Neutrophil (primary cell): Measurements from ENCODE around the gene PHKA1.

Experiments used
- H3K27ac ChIP-seq: fragments of 200-600 bp; sonication (generic); 2 replicates; pipeline ENCODE4 v1.5.1; 2016; ENCODE audit warnings: mild to moderate bottlenecking, moderate library complexity
- H3K27me3 ChIP-seq: fragments of 200-600 bp; sonication (generic); 2 replicates; pipeline ENCODE4 v1.6.0; 2016; ENCODE audit warnings: mild to moderate bottlenecking
- H3K36me3 ChIP-seq: fragments of 200-600 bp; sonication (generic); 2 replicates; pipeline ENCODE4 v1.5.1; 2017
- H3K4me1 ChIP-seq, 2 experiments: fragments of 200-600 bp in 1 of 2; sonication (generic) in 1 of 2; 1 replicate in 1 of 2; 2 replicates in 1 of 2; pipeline versions ENCODE4 v1.5.1 to v1.6.1; 2013 to 2016; ENCODE audit warnings: low read depth in 1 of 2, low read length in 1 of 2, mild to moderate bottlenecking in 1 of 2, moderate library complexity in 1 of 2; ENCODE audit not compliant: control insufficient read depth in 1 of 2, insufficient read depth in 1 of 2
- H3K4me3 ChIP-seq, 2 experiments: fragments of 200-600 bp in 1 of 2; sonication (generic) in 1 of 2; 1 replicate in 1 of 2; 2 replicates in 1 of 2; pipeline ENCODE4 v1.5.1; 2013 to 2016; ENCODE audit warnings: low read depth in 1 of 2, low read length in 1 of 2, mild to moderate bottlenecking in 1 of 2, moderate library complexity in 1 of 2
- H3K9me3 ChIP-seq: fragments of 200-600 bp; sonication (generic); 2 replicates; pipeline ENCODE4 v1.5.1; 2016
- TF ChIP-seq, protein P1 (sequence below): fragments of 200-600 bp; sonication (generic); IDR thresholded peaks from 2 replicates; pipeline ENCODE4 v1.5.1; 2016; ENCODE audit warnings: antibody characterized with exemption

PHKA1 gene

DNA sequence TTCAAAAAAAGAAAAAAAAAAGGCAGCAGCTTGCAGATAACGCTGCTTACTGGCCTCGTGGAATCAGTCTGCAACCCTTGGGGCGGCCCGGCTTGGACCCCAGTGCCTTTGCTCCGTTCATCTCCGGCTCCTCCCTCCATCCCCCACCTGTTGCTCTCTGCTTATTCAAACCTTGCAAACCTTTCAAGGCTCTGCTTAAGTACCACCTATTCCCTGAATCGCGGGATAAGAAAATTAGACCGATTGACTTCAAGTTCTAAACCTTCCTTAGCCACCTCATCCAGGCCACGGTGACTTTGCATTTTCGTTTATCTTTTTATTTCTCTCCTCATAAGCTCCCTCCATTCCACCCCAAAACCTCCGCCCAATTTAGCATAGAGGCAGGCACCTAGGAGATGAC, 1.4 kb upstream of the PHKA1 start:
- no peaks in the 10 kb centered on the region for H3K36me3 ChIP-seq
- TF ChIP-seq, protein P1, sequence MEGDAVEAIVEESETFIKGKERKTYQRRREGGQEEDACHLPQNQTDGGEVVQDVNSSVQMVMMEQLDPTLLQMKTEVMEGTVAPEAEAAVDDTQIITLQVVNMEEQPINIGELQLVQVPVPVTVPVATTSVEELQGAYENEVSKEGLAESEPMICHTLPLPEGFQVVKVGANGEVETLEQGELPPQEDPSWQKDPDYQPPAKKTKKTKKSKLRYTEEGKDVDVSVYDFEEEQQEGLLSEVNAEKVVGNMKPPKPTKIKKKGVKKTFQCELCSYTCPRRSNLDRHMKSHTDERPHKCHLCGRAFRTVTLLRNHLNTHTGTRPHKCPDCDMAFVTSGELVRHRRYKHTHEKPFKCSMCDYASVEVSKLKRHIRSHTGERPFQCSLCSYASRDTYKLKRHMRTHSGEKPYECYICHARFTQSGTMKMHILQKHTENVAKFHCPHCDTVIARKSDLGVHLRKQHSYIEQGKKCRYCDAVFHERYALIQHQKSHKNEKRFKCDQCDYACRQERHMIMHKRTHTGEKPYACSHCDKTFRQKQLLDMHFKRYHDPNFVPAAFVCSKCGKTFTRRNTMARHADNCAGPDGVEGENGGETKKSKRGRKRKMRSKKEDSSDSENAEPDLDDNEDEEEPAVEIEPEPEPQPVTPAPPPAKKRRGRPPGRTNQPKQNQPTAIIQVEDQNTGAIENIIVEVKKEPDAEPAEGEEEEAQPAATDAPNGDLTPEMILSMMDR, result no peak
- H3K4me1 ChIP-seq, result peaks cover 0 to 2% of the 10 kb centered on the region in 2 experiments
- H3K27me3 ChIP-seq, result peaks cover 18% of the 10 kb centered on the region
- no peak overlapping the region for H3K27ac ChIP-seq
- no peaks in the 10 kb centered on the region for H3K9me3 ChIP-seq
- no peak overlapping the region for H3K4me3 ChIP-seq

DNA sequence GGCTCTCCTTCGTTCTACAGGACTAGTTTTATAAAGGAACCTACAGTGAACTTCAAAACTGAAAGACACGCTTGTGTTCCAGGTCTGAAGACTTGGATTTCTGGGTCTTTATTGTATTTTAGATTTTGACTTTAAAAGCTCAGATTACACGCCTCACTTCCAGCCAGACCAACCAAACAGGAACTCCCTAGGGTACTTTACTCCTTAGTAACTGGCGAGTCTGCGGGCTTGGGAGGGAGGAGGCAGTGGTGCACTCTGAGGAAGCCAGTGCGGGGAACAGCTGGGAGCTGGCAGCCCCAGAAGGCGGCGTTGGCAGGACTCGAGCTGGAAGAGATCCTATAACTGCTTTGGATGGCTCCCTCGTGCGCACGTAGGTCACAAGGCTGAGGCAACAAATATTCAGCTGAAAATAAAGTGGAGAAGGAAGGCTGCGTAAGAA, 391 bp upstream of the PHKA1 start:
- peak overlapping the region; percentile 25 to 28 for H3K4me3 ChIP-seq
- no peaks in the 10 kb centered on the region for H3K9me3 ChIP-seq
- H3K4me1 ChIP-seq, result peaks cover 0 to 2% of the 10 kb centered on the region in 2 experiments
- H3K27me3 ChIP-seq, result peaks cover 18% of the 10 kb centered on the region
- H3K36me3 ChIP-seq, result no peaks in the 10 kb centered on the region
- TF ChIP-seq, protein P1, result no peak
- no peak overlapping the region for H3K27ac ChIP-seq

DNA sequence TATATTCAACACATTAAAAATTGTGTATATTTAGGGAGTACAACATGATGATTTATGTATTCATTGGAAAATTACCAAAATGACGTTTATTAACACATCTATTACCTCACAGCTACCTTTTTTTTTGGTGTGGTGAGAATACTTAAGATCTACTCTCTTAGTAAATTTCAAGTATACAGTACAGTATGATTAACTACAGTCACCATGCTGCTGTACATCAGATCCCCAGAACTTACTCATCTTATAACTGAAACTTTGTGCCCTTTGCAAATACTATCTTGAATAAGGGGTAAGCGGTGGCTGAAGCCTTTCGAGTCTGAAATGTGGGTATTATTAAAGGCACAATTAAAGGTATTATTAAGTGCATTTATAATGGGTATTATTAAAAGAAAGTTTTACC, 976 bp downstream of the PHKA1 start:
- no peaks in the 10 kb centered on the region for H3K36me3 ChIP-seq
- H3K9me3 ChIP-seq, result no peaks in the 10 kb centered on the region
- no peak overlapping the region for H3K4me3 ChIP-seq
- TF ChIP-seq, protein P1, result no peak
- H3K27me3 ChIP-seq, result peaks cover 18% of the 10 kb centered on the region
- H3K4me1 ChIP-seq, result peaks cover 0 to 2% of the 10 kb centered on the region in 2 experiments
- H3K27ac ChIP-seq, result no peak overlapping the region

DNA sequence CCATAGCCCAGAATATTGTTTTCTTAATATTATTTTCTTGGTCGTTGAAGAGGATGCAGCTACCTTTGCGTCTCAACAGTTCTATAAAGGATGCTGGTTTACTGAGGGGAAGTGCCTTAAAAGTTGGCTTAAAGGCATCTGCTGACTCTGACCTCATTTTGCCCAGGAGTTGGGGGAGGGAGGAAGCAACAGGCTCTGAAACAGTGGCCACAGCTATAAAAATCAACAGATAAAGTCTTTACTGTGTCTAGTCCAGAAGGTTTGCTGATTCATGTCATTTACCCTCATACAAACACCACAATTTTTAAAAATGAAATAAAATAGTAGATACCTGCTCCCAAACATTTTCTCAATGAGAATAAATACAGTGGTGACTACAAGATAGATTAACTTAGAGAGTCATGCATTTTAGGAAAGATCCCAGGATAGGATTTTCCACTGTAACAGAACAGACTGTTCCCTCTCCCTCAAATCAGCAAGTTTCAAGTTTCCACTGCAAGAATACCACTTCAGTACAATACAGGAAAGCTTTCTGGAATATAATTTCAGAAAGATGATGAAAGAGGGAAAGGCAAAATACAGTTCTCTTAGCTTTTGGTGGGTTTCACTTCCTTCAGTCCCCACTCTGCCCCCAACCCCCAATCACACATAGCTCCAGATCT, 1.9 kb downstream of the PHKA1 start:
- Histone ChIP-seq H3K4me3 (no peak overlapping the region), H3K9me3 (no peaks in the 10 kb centered on the region)

DNA sequence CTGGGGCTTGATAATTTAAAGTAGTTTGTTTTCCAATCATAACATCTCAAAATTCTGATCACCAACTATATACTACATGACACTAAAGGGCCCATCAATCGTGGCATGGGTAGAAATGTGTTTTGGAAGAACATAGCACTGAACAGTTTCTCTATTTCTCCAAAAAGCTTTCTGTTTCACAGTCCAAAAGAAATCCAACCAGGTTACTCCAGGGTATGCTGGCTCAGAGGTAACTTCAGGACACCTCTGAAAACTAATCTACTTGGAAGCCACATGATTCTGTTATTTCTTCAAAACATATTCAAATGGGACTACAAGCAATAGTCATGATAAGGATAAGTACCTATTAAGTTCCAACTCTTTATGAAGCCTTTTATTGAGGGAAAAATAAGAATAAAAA, 8.3 kb downstream of the PHKA1 start:
- TF ChIP-seq, protein P1, result no peak
- H3K9me3 ChIP-seq, result no peaks in the 10 kb centered on the region
- no peak overlapping the region for H3K4me3 ChIP-seq
- H3K4me1 ChIP-seq, result no peaks in the 10 kb centered on the region
- H3K27me3 ChIP-seq, result no peaks in the 10 kb centered on the region
- H3K36me3 ChIP-seq, result no peaks in the 10 kb centered on the region
- H3K27ac ChIP-seq, result no peak overlapping the region

More for the DNA sequence above, 1.9 kb downstream of the PHKA1 start:
- H3K27me3 ChIP-seq, result peaks cover 18% of the 10 kb centered on the region
- no peaks in the 10 kb centered on the region for H3K36me3 ChIP-seq
- H3K27ac ChIP-seq, result no peak overlapping the region
- TF ChIP-seq, protein P1, result no peak
- peaks cover 0 to 2% of the 10 kb centered on the region in 2 experiments for H3K4me1 ChIP-seq
